Tibial artery (tissue), 4 donors: ENCODE results near the gene RAC3.

Experiments
- DNase-seq, 2 donors: peaks; one replicate each; pipeline ENCODE4 v3.0.0-alpha.2; 2019
- H3K27ac ChIP-seq, 2 donors: fragments of 200-600 bp; sonication (generic) in 1 of 2; 1 replicate in 1 of 2; 2 replicates in 1 of 2; pipeline ENCODE4 v1.5.1; 2018 to 2019; ENCODE audit warnings: mild to moderate bottlenecking in 1 of 2
- H3K27me3 ChIP-seq, 2 donors: fragments of 200-600 bp; sonication (generic) in 1 of 2; one replicate each; pipeline versions ENCODE4 v1.5.1 to v1.6.0; 2016 to 2019
- H3K36me3 ChIP-seq, 3 donors: fragments of 200-600 bp; sonication (generic) in 2 of 3; one replicate each; pipeline ENCODE4 v1.5.1; 2016 to 2019; ENCODE audit warnings: mild to moderate bottlenecking in 2 of 3
- H3K4me1 ChIP-seq, 4 donors: fragments of 200-600 bp; sonication (generic) in 2 of 4; 1 replicate in 3 of 4; 2 replicates in 1 of 4; pipeline ENCODE4 v1.5.1; 2016 to 2019
- H3K4me3 ChIP-seq, 2 donors: fragments of 200-600 bp; sonication (generic) in 1 of 2; 1 replicate in 1 of 2; 2 replicates in 1 of 2; pipeline ENCODE4 v1.5.1; 2018 to 2019; ENCODE audit warnings: mild to moderate bottlenecking in 2 of 2
- H3K9me3 ChIP-seq, 3 donors: fragments of 200-600 bp; sonication (generic) in 1 of 3; one replicate each; pipeline ENCODE4 v1.5.1; 2016 to 2019
- CTCF ChIP-seq, 2 experiments: fragments of 200-600 bp in 1 of 2; fragments of 450-650 bp in 1 of 2; IDR thresholded peaks; one replicate each; pipeline ENCODE4 v1.5.1; 2017 to 2019; ENCODE audit warnings: antibody characterized with exemption in 2 of 2, mild to moderate bottlenecking in 1 of 2, moderate library complexity in 1 of 2
- intact Hi-C: fragments of 100-400 bp; cut with DNase I; formaldehyde crosslinking; loops from one replicate; pipeline ENCODE4 v1.15.0; 2023; ENCODE audit warnings: low total_unique reads

The RAC3 gene

GRCh38 chr17:81993729-81994592, 37.5 kb upstream of the RAC3 start:
- intact Hi-C loops: no loop called here
- no peak overlapping the region for H3K27ac ChIP-seq
- peaks cover 0 to 21% (median 18%) of the 10 kb centered on the region in 4 donors for H3K4me1 ChIP-seq
- peaks cover 0 to 35% (median 7%) of the 10 kb centered on the region in 3 donors for H3K36me3 ChIP-seq
- TF ChIP-seq CTCF (IDR thresholded peaks at IDR 0.05): no peak
- H3K9me3 ChIP-seq: no peaks in the 10 kb centered on the region
- peak in 1 of 2 donors; percentile 64 for DNase-seq
- H3K4me3 ChIP-seq: no peak overlapping the region
- no peaks in the 10 kb centered on the region for H3K27me3 ChIP-seq

- Histone ChIP-seq H3K27ac (no peak overlapping the region), H3K4me1 (peaks cover 0 to 21% (median 18%) of the 10 kb centered on the region in 4 donors), H3K4me3 (no peak overlapping the region), H3K9me3 (no peaks in the 10 kb centered on the region), H3K27me3 (no peaks in the 10 kb centered on the region), H3K36me3 (peaks cover 0 to 30% (median 7%) of the 10 kb centered on the region in 3 donors)
- DNase-seq: no peak
- intact Hi-C loops: no loop called here
- no peak for TF ChIP-seq CTCF (IDR thresholded peaks at IDR 0.05)
Observed at GRCh38 chr17:81994593-81995462, 36.6 kb upstream of the RAC3 start.

GRCh38 chr17:81995463-81996231, 35.8 kb upstream of the RAC3 start:
- intact Hi-C loops: no loop called here
- DNase-seq: peak in 1 of 2 donors; percentile 56
- no peak for TF ChIP-seq CTCF (IDR thresholded peaks at IDR 0.05)
- Histone ChIP-seq H3K4me3 (no peak overlapping the region), H3K9me3 (no peaks in the 10 kb centered on the region), H3K27me3 (no peaks in the 10 kb centered on the region), H3K36me3 (peaks cover 0 to 30% (median 7%) of the 10 kb centered on the region in 3 donors), H3K27ac (no peak overlapping the region), H3K4me1 (peaks cover 0 to 21% (median 18%) of the 10 kb centered on the region in 4 donors)

GRCh38 chr17:81996232-81996756, 35.2 kb upstream of the RAC3 start:
- TF ChIP-seq CTCF (IDR thresholded peaks at IDR 0.05): no peak
- Histone ChIP-seq H3K4me3 (no peak overlapping the region), H3K36me3 (peaks cover 0 to 30% (median 7%) of the 10 kb centered on the region in 3 donors), H3K4me1 (peaks cover 0 to 16% (median 14%) of the 10 kb centered on the region in 4 donors), H3K9me3 (no peaks in the 10 kb centered on the region), H3K27me3 (no peaks in the 10 kb centered on the region), H3K27ac (no peak overlapping the region)
- DNase-seq: peak in 1 of 2 donors; percentile 58
- intact Hi-C loops: no loop called here
